Mesothelial cell of epicardium (in vitro differentiated cells): ENCODE measurements around the gene FCSK. TPM values are rescaled to one million over a fixed set of nuclear protein-coding genes. Genes with fewer than 3 reads are reported as not detected.

Experiments
- DNase-seq, 2 experiments: peaks; one replicate each; pipeline ENCODE4 v3.0.0; 2021; ENCODE audit warnings: low spot score in 2 of 2; ENCODE audit not compliant: unreplicated experiment in 2 of 2
- H3K27ac Mint-ChIP-seq: 2 replicates; pipeline ENCODE4 v1.8.0; 2021; ENCODE audit warnings: mixed read lengths
- H3K27me3 Mint-ChIP-seq: 2 replicates; pipeline ENCODE4 v1.8.0; 2021; ENCODE audit warnings: low read depth, mixed read lengths
- H3K36me3 Mint-ChIP-seq: 2 replicates; pipeline ENCODE4 v1.8.0; 2021; ENCODE audit warnings: mixed read lengths
- H3K4me1 Mint-ChIP-seq: 2 replicates; pipeline ENCODE4 v1.8.0; 2021; ENCODE audit warnings: mixed read lengths
- H3K4me3 Mint-ChIP-seq: 2 replicates; pipeline ENCODE4 v1.8.0; 2021; ENCODE audit warnings: mild to moderate bottlenecking, moderate library complexity, mixed read lengths
- H3K9me3 Mint-ChIP-seq: 2 replicates; pipeline ENCODE4 v1.8.0; 2021; ENCODE audit warnings: mixed read lengths
- total RNA-seq: library from RNA; stranded (reverse); gene quantifications from 3 replicates; pipeline ENCODE4 v1.2.1, GENCODE V29; 2021
- TF ChIP-seq, protein P1 (sequence below): fragments of 200-600 bp; sonication (generic); IDR thresholded peaks from one replicate; pipeline ENCODE4 v1.5.0; 2021; ENCODE audit warnings: antibody characterized with exemption; ENCODE audit not compliant: unreplicated experiment

The FCSK gene
- total RNA-seq, 1 donor from 2014 or later = 27.7 TPM

DNA sequence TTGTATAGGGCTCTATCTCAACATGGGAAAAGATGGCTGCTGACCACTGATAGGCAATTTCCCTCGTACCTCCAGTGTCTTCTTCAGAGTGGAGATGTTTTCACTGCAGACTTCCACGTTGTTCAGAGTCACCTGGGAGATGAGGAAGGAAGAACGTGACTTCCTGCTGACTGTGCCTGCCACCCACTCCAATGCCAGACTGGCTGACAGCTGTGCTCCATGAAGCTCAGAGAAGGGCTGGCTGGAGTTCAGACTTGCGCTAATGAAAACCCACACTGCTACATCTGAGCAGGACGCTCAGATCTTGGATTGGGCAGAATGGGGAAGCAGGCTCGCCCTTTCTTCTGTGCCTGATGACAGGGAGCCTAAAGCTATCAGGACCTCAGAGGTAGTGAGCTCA lies 35.9 kb downstream of the FCSK start:
- TF ChIP-seq, protein P1, sequence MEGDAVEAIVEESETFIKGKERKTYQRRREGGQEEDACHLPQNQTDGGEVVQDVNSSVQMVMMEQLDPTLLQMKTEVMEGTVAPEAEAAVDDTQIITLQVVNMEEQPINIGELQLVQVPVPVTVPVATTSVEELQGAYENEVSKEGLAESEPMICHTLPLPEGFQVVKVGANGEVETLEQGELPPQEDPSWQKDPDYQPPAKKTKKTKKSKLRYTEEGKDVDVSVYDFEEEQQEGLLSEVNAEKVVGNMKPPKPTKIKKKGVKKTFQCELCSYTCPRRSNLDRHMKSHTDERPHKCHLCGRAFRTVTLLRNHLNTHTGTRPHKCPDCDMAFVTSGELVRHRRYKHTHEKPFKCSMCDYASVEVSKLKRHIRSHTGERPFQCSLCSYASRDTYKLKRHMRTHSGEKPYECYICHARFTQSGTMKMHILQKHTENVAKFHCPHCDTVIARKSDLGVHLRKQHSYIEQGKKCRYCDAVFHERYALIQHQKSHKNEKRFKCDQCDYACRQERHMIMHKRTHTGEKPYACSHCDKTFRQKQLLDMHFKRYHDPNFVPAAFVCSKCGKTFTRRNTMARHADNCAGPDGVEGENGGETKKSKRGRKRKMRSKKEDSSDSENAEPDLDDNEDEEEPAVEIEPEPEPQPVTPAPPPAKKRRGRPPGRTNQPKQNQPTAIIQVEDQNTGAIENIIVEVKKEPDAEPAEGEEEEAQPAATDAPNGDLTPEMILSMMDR = no peak
- DNase-seq = no peak
- H3K27me3 Mint-ChIP-seq = no peaks in the 10 kb centered on the region
- H3K9me3 Mint-ChIP-seq = no peaks in the 10 kb centered on the region
- no peaks in the 10 kb centered on the region for H3K4me1 Mint-ChIP-seq
- no peak overlapping the region for H3K4me3 Mint-ChIP-seq
- H3K27ac Mint-ChIP-seq = no peak overlapping the region
- H3K36me3 Mint-ChIP-seq = peaks cover 34% of the 10 kb centered on the region

DNA sequence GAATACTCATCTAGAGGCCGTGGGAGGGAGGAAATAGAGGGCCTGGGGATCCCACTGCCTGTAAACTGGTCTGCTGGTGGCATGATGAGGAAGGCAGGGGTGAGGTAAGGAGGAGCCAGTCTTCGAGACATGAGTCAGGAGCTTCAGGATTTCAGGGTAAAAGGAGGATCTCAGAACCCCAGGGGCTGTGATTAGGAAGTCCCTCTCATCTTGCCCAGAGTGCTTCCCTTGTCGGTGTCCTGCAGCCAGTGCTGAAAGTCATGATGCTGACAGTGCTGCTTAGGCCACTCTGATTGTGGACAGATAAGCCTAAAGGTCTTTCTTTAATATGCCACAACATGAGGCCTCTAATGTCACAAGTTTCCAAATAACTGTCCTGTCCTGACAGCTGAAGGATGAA lies 39.4 kb downstream of the FCSK start:
- H3K27me3 Mint-ChIP-seq = no peaks in the 10 kb centered on the region
- H3K27ac Mint-ChIP-seq = no peak overlapping the region
- peaks cover 37% of the 10 kb centered on the region for H3K36me3 Mint-ChIP-seq
- TF ChIP-seq, protein P1 = no peak
- H3K9me3 Mint-ChIP-seq = no peaks in the 10 kb centered on the region
- no peak overlapping the region for H3K4me3 Mint-ChIP-seq
- no peaks in the 10 kb centered on the region for H3K4me1 Mint-ChIP-seq
- no peak for DNase-seq

DNA sequence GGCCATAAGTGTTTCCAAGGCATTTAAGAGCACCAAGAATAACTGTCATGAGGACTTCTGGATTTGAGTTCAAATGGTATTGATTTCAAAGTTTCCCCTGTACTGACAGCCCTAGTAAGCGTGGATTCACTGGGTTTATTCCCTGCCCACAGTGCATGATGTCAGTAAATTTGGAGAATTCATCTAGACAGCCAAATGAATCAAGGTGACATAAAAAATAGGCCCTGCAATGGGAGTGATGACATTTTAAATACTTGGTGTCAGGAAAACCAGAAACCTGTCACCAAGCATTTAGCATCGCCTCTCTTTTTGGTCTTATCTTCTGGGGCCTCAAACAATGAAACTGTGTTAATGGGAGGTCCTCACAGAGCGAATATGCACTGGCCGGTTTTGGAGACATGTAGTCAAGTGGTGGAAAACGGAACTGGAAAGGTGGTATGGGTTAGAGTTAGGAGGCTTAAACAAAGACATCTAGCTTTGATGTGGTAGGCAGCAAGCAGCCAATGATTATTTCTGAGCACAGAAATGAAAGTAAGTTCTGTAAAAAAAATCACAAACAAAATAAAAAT lies 39.9 kb downstream of the FCSK start:
- TF ChIP-seq, protein P1 = no peak
- H3K27me3 Mint-ChIP-seq = no peaks in the 10 kb centered on the region
- H3K4me3 Mint-ChIP-seq = no peak overlapping the region
- H3K36me3 Mint-ChIP-seq = peaks cover 37% of the 10 kb centered on the region
- no peak for DNase-seq
- no peaks in the 10 kb centered on the region for H3K4me1 Mint-ChIP-seq
- H3K27ac Mint-ChIP-seq = no peak overlapping the region
- no peaks in the 10 kb centered on the region for H3K9me3 Mint-ChIP-seq

DNA sequence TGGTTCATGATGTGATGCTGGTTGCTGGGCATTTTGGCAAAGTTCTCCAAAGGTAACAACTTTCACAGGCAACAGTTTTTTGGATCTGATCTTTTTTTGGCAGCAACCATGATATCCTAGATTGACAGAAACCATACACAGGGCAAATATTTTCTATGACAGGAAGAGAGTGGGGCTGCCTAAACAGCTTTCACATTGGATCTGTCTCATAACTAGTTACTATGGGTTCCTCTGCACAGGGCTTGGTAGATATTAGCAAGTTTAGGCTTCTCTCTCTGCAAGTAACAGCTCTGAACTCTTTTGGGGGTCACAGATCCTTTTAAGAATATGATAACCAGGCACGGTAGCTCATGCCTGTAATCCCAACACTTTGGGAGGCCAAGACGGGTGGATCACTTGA lies 40.4 kb downstream of the FCSK start:
- no peak overlapping the region for H3K27ac Mint-ChIP-seq
- H3K27me3 Mint-ChIP-seq = no peaks in the 10 kb centered on the region
- H3K36me3 Mint-ChIP-seq = peaks cover 35% of the 10 kb centered on the region
- no peak overlapping the region for H3K4me3 Mint-ChIP-seq
- no peak for DNase-seq
- no peaks in the 10 kb centered on the region for H3K4me1 Mint-ChIP-seq
- H3K9me3 Mint-ChIP-seq = no peaks in the 10 kb centered on the region
- TF ChIP-seq, protein P1 = no peak

DNA sequence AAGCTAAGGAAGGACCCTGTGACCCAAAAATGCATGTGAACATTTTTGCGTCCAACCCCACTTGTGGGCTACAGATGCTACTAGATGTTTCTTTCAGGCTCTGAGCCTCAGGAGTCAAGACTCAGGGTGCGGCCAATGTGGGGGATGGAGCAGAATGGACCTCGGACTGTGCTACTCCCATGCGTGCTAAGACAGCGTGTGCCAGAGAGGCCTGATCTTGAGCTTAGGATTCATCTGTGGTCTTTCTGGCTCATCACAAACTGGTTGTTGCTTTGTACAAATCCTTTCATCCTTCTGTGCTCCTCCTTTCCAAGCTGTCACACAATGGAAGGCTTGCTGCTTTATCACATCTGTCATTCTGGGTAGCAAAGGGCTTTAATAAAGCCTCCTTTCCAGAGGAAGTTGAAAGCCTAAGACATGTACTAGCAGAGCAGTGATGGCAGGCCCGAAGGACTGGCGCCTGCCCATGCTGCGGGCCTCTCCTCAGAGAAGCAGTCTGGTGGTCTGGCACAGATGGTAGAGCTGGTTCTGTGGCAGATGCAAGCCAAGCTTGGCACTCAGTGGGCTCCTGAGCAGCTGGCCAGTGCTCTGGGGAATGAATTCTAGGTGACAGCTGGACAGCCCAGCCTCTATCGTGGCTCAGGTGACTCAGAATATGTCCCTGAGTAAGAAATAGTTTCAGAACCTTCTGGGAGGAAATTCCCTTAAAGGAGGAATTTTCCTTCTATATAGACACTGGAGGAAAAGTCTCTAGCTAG lies 41.2 kb downstream of the FCSK start:
- DNase-seq = no peak
- TF ChIP-seq, protein P1 = no peak
- Mint-ChIP-seq H3K36me3 (peaks cover 32% of the 10 kb centered on the region), H3K27me3 (no peaks in the 10 kb centered on the region), H3K4me1 (no peaks in the 10 kb centered on the region), H3K27ac (no peak overlapping the region), H3K4me3 (no peak overlapping the region), H3K9me3 (no peaks in the 10 kb centered on the region)
